GM12875 (cell line): Measurements from ENCODE around the gene COL4A1.
"Not testable (repeated sequence)": the region's sequence is repeated elsewhere in the genome, so short reads cannot be mapped to it uniquely, and the experiment has no call there.

Experiments
- H3K4me3 ChIP-seq: one replicate; pipeline ENCODE4 v1.5.1; 2011; ENCODE audit warnings: low read depth, low read length, control low read depth
- CTCF ChIP-seq: IDR thresholded peaks from 2 replicates; pipeline ENCODE4 v1.5.1; 2011; ENCODE audit warnings: low read depth, mild to moderate bottlenecking, control low read depth, inconsistent platforms, low read length, moderate library complexity, borderline replicate concordance; ENCODE audit not compliant: insufficient read depth

COL4A1 gene

GRCh38 chr13:110324026-110324749 is 17.2 kb upstream of the COL4A1 start:
- no peak overlapping the region for H3K4me3 ChIP-seq
- no peak for TF ChIP-seq CTCF

GRCh38 chr13:110323172-110323891 is 16.4 kb upstream of the COL4A1 start:
- no peak overlapping the region for H3K4me3 ChIP-seq
- TF ChIP-seq CTCF: no peak

GRCh38 chr13:110322828-110323171 is 15.8 kb upstream of the COL4A1 start:
- no peak for TF ChIP-seq CTCF

GRCh38 chr13:110322126-110322827 is 15.3 kb upstream of the COL4A1 start:
- H3K4me3 ChIP-seq: no peak overlapping the region
- no peak for TF ChIP-seq CTCF

More at GRCh38 chr13:110322828-110323171, 15.8 kb upstream of the COL4A1 start:
- H3K4me3 ChIP-seq: no peak overlapping the region

GRCh38 chr13:110321573-110321972 is 14.6 kb upstream of the COL4A1 start:
- H3K4me3 ChIP-seq: not testable (repeated sequence)

GRCh38 chr13:110320645-110321044 is 13.7 kb upstream of the COL4A1 start:
- TF ChIP-seq CTCF: no peak
- H3K4me3 ChIP-seq: no peak overlapping the region

- H3K4me3 ChIP-seq: no peak overlapping the region
- no peak for TF ChIP-seq CTCF
These were observed 13.0 kb upstream of the COL4A1 start for GRCh38 chr13:110319774-110320509.
